Jurkat, Clone E6-1 (cell line): ENCODE data around the gene PARN.
"Not testable (repeated sequence)": the region's sequence is repeated elsewhere in the genome, so short reads cannot be mapped to it uniquely, and the experiment has no call there.

Experiments
- DNase-seq: peaks from one replicate; pipeline ENCODE4 v3.0.0-alpha.2; 2011; ENCODE audit warnings: low read depth, low spot score
- H3K4me3 ChIP-seq: 2 replicates; pipeline ENCODE4 v1.5.1; 2011; ENCODE audit warnings: mild to moderate bottlenecking, low read length, control low read depth, moderate library complexity

The PARN gene

DNA sequence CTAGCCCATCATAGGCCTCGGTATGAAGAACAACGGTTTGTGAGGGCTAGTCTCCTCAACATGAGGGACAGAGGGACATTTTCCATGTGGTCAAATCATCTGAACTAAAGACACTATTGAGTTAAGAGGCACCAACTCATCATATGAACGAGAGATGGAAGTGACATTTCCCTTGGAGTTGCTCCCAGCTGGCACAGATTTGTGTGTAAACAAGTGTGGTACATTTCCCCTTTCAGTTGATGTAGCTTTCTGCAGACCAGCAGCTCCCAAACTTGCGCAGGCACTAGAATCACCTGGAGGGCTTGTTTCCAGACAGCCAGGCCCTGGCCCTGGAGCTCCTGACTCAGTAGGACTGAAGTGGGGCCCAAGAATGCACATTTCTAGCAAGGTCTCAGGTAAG, 205.5 kb downstream of the PARN start:
- H3K4me3 ChIP-seq, result no peak overlapping the region
- DNase-seq, result no peak

- no peak overlapping the region for H3K4me3 ChIP-seq
Measured at GRCh38 chr16:14423344-14423743, 206.7 kb downstream of the PARN start.

DNA sequence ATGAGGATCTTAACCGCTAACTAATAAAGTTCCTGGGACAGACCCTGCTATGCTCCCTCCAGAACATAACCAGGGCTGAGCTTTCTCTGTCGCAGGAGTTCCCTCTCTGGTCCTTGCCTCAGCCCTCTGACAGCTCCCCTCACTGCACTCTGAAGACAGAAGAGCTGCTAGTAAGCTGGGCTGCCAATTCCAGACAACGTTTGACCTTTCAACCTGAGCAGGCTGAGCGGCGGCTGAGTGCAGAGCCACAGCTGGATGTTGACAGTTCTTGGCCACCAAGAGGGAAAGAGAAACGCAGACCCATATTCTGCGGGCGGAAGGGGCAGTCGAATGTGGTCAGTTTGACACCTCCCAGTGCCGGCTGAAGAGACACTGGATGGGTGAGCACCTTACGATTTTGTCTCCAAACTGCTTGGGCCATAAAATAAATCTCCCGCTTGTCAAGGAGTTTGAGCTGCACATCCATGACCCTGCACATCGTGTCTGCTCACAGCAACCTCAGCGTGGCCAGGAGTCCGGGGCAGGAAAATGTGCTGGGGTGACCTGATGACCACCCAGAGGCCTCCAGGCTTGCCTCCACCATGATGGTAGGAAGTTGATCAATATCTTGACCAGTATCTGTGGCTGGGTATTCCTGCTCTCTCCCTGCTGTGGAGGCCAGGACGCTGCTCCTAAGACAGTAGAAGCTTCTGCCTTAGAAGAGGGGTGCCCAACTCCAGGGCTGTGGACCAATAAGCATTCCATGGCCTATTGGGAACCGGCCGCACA, 209.2 kb downstream of the PARN start:
- no peak for DNase-seq
- no peak overlapping the region for H3K4me3 ChIP-seq

More at GRCh38 chr16:14423344-14423743, 206.7 kb downstream of the PARN start:
- DNase-seq, result no peak

- DNase-seq, H3K4me3 ChIP-seq: not testable (repeated sequence)
Measured at GRCh38 chr16:14420243-14420642, 209.8 kb downstream of the PARN start.

- no peak for DNase-seq
- H3K4me3 ChIP-seq, result no peak overlapping the region
Measured at GRCh38 chr16:14419817-14420216, 210.2 kb downstream of the PARN start.

GRCh38 chr16:14418795-14419225, 211.2 kb downstream of the PARN start:
- DNase-seq, result no peak
- no peak overlapping the region for H3K4me3 ChIP-seq

DNA sequence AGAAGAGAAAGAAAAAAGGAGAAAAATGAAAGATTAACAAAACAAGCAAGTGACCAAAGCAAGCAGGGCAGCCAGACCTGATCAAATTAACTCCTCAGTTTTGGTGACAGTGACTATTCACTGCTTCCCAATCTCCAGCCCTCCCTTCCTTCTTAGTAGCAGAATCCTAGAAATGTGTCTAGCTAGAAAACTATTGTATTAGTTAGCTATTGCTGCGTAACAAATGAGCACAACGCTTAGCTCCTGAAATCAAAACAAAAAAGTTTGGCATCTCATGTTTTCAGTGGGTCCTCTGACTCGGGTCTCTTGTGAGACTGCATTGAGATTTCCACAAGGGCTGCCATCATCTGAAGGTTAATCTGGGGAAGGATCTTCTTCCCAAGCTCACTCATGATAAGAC, 213.9 kb downstream of the PARN start:
- no peak for DNase-seq
- H3K4me3 ChIP-seq, result no peak overlapping the region

DNA sequence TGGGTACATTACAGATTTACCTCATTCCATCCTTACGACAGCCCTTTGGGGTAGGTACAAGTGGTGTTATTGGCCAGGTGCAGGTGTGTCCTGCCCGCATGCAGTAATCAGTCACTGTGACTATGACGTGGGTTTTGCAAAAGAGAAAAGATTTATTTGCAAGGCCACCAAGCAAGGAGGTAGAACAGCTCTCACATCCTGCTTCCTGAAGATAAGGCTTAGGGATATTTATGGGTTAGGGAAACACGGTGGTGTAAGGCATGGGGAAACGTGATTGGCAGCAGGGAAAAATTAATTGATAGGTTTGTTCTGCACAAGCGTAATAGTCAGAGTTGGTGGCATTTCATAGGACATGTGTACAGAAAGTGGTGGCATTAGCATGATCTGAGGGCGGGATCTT, 214.8 kb downstream of the PARN start:
- no peak overlapping the region for H3K4me3 ChIP-seq
- DNase-seq, result no peak

- DNase-seq, result no peak
- H3K4me3 ChIP-seq, result no peak overlapping the region
Measured at GRCh38 chr16:14409563-14409962, 220.5 kb downstream of the PARN start.

GRCh38 chr16:14407786-14408399, 222.2 kb downstream of the PARN start:
- no peak for DNase-seq
- no peak overlapping the region for H3K4me3 ChIP-seq

GRCh38 chr16:14405611-14406537, 224.2 kb downstream of the PARN start:
- no peak for DNase-seq
- H3K4me3 ChIP-seq, result no peak overlapping the region

DNA sequence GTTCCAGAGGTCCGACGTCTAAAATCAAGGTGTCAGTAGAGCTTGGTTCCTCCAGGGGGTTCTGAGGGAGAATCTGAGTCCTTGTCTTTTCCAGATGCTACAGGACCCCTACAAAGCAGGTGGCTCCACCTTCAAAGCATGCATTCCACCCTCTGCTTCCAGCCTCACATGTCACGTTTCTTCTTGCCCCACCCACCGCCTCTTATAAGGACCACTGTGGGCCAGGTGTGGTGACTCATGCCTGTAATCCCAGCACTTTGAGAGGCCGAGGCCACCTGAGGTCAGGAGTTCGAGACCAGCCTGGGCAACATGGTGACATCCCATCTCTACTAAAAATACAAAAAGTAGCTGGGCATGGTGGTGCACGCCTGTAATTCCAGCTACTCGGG, 227.1 kb downstream of the PARN start:
- not testable (repeated sequence) for DNase-seq

GRCh38 chr16:14402114-14403000, 227.7 kb downstream of the PARN start:
- not testable (repeated sequence) for DNase-seq

More for the DNA sequence above, 227.1 kb downstream of the PARN start:
- not testable (repeated sequence) for H3K4me3 ChIP-seq

DNA sequence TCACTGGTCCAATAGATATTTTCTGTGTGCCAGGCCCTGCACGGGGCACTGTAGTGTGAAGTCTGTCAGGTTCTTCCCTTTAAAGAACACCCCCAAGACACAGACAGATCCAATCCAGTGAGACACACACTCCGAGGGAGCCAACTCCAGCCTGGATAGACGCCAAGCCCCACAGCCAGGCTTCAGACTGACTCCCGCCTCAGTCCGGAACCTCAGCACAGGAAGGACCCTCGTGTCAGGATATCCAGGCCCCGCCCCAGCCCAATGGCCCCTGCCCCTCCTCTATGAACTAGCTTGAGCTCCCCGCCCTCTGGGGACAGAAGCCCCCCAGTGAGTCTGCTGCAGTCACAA, 228.4 kb downstream of the PARN start:
- DNase-seq, H3K4me3 ChIP-seq: not testable (repeated sequence)

More at GRCh38 chr16:14402114-14403000, 227.7 kb downstream of the PARN start:
- not testable (repeated sequence) for H3K4me3 ChIP-seq

- DNase-seq, H3K4me3 ChIP-seq: not testable (repeated sequence)
Measured at GRCh38 chr16:14400978-14401710, 228.9 kb downstream of the PARN start.

DNA sequence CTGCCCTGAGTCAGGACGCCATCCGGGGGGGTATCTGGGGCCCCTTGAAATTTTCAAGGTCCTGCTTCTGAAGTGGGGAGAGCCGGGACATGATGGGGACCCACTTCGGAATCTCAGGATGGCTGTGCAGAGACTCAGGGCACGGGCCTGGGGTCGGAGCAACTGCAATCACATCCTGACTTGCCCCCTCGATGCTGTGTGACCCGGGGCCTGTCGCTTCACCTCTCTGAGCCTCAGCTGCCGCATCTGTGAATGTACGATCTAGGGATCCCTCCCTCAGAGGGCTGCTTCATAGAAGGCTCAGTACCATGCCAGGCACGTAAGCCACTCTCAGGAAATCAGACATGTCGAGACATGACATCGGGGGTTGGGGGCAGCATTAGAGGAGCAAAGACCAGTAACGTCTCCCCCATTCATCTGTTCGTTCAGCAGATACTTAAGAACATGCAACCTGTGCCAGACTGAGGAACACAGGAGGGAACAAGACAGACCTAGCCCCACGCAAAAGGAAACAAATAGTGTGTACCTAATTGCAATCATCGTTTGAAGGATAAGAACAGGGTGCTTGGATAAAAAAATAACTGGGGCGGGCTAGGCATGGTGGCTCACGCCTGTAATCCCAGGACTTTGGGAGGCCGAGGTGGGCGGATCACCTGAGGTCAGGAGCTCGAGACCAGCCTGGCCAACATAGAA, 229.6 kb downstream of the PARN start:
- DNase-seq, result no peak
- no peak overlapping the region for H3K4me3 ChIP-seq

- no peak for DNase-seq
- no peak overlapping the region for H3K4me3 ChIP-seq
Measured at GRCh38 chr16:14399378-14400284, 230.4 kb downstream of the PARN start.
